Spleen (tissue), 11 donors: Measurements from ENCODE around the gene VGLL3. TPM values are rescaled to one million over a fixed set of nuclear protein-coding genes. Genes with fewer than 3 reads are reported as not detected.

ENCODE experiments used
- DNase-seq: peaks from one replicate; pipeline ENCODE4 v3.0.0-alpha.2; 2020
- H3K27ac ChIP-seq, 8 donors: fragments of 200-600 bp; sonication (generic) in 7 of 8; 1 replicate in 4 of 8; 2 replicates in 4 of 8; pipeline versions ENCODE4 v1.5.0 to v1.8.0; 2016 to 2021; ENCODE audit warnings: inconsistent platforms in 4 of 8, mild to moderate bottlenecking in 4 of 8, moderate library complexity in 1 of 8
- H3K27me3 ChIP-seq, 7 donors: fragments of 200-600 bp; sonication (generic) in 6 of 7; replicated peaks in 1 of 7; 1 replicate in 4 of 7; 2 replicates in 3 of 7; pipeline versions ENCODE4 v1.5.0 to v1.8.0; 2016 to 2021; ENCODE audit warnings: inconsistent platforms in 3 of 7, mild to moderate bottlenecking in 1 of 7
- H3K36me3 ChIP-seq, 6 donors: fragments of 200-600 bp; sonication (generic) in 5 of 6; 1 replicate in 4 of 6; 2 replicates in 2 of 6; pipeline versions ENCODE4 v1.5.0 to v1.8.0; 2016 to 2021; ENCODE audit warnings: inconsistent platforms in 2 of 6
- H3K4me1 ChIP-seq, 6 donors: fragments of 200-600 bp; sonication (generic) in 5 of 6; 1 replicate in 3 of 6; 2 replicates in 3 of 6; pipeline versions ENCODE4 v1.5.0 to v1.8.0; 2016 to 2021; ENCODE audit warnings: inconsistent platforms in 3 of 6
- H3K4me3 ChIP-seq, 8 donors: fragments of 200-600 bp; sonication (generic) in 7 of 8; 1 replicate in 4 of 8; 2 replicates in 4 of 8; pipeline versions ENCODE4 v1.5.0 to v1.8.0; 2016 to 2021; ENCODE audit warnings: inconsistent platforms in 4 of 8, mild to moderate bottlenecking in 4 of 8, moderate library complexity in 2 of 8
- H3K9me3 ChIP-seq, 8 donors: fragments of 200-600 bp; sonication (generic) in 7 of 8; 1 replicate in 4 of 8; 2 replicates in 4 of 8; pipeline versions ENCODE4 v1.5.0 to v1.8.0; 2016 to 2021; ENCODE audit warnings: inconsistent platforms in 4 of 8
- CTCF ChIP-seq, 11 experiments: fragments of 200-600 bp in 7 of 11; fragments of 450-650 bp in 4 of 11; sonication (generic) in 4 of 11; IDR thresholded peaks in 8 of 11; conservative IDR thresholded peaks in 3 of 11; 1 replicate in 7 of 11; 2 replicates in 4 of 11; pipeline versions ENCODE4 v1.4.0 to v1.8.0; 2016 to 2021; ENCODE audit warnings: antibody characterized with exemption in 11 of 11, inconsistent platforms in 4 of 11, mild to moderate bottlenecking in 1 of 11
- POLR2A ChIP-seq, 3 donors: fragments of 450-650 bp; IDR thresholded peaks; one replicate each; pipeline ENCODE4 v1.5.1; 2017; ENCODE audit warnings: antibody characterized with exemption in 3 of 3, mild to moderate bottlenecking in 1 of 3
- POLR2AphosphoS5 ChIP-seq, 3 donors: sonication (generic); formaldehyde crosslinking; IDR thresholded peaks; one replicate each; pipeline ENCODE4 v1.5.1; 2017; ENCODE audit warnings: antibody characterized with exemption in 3 of 3
- WGBS, 5 donors: extraction: QIAGEN DNeasy Blood & Tissue Kit in 3 of 5; methylation state at CpG; one replicate each; pipeline versions ENCODE4 v1.1.5 to v1.1.7; 2013 to 2018; 5-methylcytosine and 5-hydroxymethylcytosine counted together
- intact Hi-C: fragments of 100-400 bp; cut with DNase I; formaldehyde crosslinking; loops from one replicate; pipeline ENCODE4 v1.15.0; 2023; ENCODE audit warnings: low total_unique reads
- polyA plus RNA-seq, 3 donors: library from polyadenylated mRNA; stranded (reverse); fragments of 200-250 nt; gene quantifications; one replicate each; pipeline ENCODE4 v1.2.1, GENCODE V29; 2013
- total RNA-seq, 7 donors: library from RNA; depleted of rRNA in 3 of 7; stranded (reverse); fragments of >200 nt in 3 of 7; fragmentation: NEBNext Ultra II Directional in 4 of 7; extraction: Animal tissue kit (Norgen Biotek cat#: 25700) in 4 of 7; gene quantifications; one replicate each; pipeline versions ENCODE4 v1.1.0 to v1.2.1, GENCODE V29; 2016 to 2021
- donor health status: healthy with polysubstance abuse.
- donor health status: DM: no; HTN: no; CAD: no; lungs with moderate emphysema.
- donor health status: DM: no; HTN: no; CAD: no.
- donor health status: Bipolar disorder and iron deficiency.
- donor health status: healthy.
- donor health status: DM: no; HTN: no; CAD: no.
- donor health status: DM: yes; HTN: yes; CAD: no.

The VGLL3 gene
- total and polyA plus RNA-seq, 10 donors, result 0.26 to 9.9 (median 2.2) TPM

GRCh38 chr3:86942206-86942605 is 48.7 kb downstream of the VGLL3 start:
- DNase-seq, result no peak
- H3K4me3 ChIP-seq, result no peak overlapping the region
- TF ChIP-seq POLR2A (IDR thresholded peaks at IDR 0.05), result no peak
- no peaks in the 10 kb centered on the region for H3K9me3 ChIP-seq
- WGBS, 5 donors, result 84 to 93% (median 89%) methylated on average over 3 of the region's 3 CpGs
- H3K27ac ChIP-seq, result no peak overlapping the region
- intact Hi-C loops, result no loop called here
- H3K27me3 ChIP-seq, result no peaks in the 10 kb centered on the region
- H3K36me3 ChIP-seq, result no peaks in the 10 kb centered on the region
- H3K4me1 ChIP-seq, result no peaks in the 10 kb centered on the region

GRCh38 chr3:86938416-86939105 is 52.4 kb downstream of the VGLL3 start:
- intact Hi-C loops, result no loop called here
- H3K4me3 ChIP-seq, result no peak overlapping the region
- no peaks in the 10 kb centered on the region for H3K9me3 ChIP-seq
- no peaks in the 10 kb centered on the region for H3K27me3 ChIP-seq
- no peaks in the 10 kb centered on the region for H3K36me3 ChIP-seq
- DNase-seq, result no peak
- WGBS, 5 donors, result 69 to 85% (median 73%) methylated on average over 3 of the region's 3 CpGs
- H3K27ac ChIP-seq, result no peak overlapping the region
- no peaks in the 10 kb centered on the region for H3K4me1 ChIP-seq
- no peak for TF ChIP-seq POLR2AphosphoS5 (IDR thresholded peaks at IDR 0.05)
- TF ChIP-seq POLR2A (IDR thresholded peaks at IDR 0.05), result no peak
- no peak for TF ChIP-seq CTCF (IDR thresholded peaks at IDR 0.05 in 8 of 11, conservative IDR thresholded peaks at IDR 0.05 in 3 of 11)

DNA sequence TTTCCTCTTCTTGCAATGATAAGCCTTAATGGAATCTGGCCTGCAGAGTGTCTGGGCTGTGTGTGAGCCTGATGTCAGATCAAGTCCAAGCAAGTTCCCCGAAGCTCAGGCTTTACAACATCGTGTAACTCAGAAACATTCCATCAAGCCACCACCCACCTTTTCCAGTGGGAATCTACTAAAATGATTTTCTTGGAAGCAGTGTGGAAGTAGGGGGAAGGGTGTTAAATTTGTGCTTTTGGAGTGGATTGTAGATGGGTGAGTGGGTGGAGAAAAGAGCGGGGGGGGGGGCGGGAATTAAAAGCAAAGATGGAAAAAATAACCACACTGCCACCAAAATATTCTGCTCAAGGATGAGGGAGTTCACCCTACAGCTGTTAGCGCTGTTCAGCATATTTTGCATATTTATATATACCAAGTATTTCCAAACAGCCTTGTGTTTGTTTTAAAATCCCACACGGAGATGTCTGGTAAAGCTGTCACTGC is 53.6 kb downstream of the VGLL3 start:
- DNase-seq, result no peak
- H3K36me3 ChIP-seq, result no peaks in the 10 kb centered on the region
- TF ChIP-seq POLR2A (IDR thresholded peaks at IDR 0.05) (no peak), POLR2AphosphoS5 (IDR thresholded peaks at IDR 0.05) (no peak), CTCF (IDR thresholded peaks at IDR 0.05 in 8 of 11, conservative IDR thresholded peaks at IDR 0.05 in 3 of 11) (no peak)
- intact Hi-C loops, result no loop called here
- H3K27ac ChIP-seq, result peak overlapping the region in 1 of 8 donors; percentile 12
- H3K4me3 ChIP-seq, result no peak overlapping the region
- no peaks in the 10 kb centered on the region for H3K9me3 ChIP-seq
- no peaks in the 10 kb centered on the region for H3K27me3 ChIP-seq
- H3K4me1 ChIP-seq, result no peaks in the 10 kb centered on the region
- WGBS, 5 donors, result 70 to 84% (median 78%) methylated on average over 6 of the region's 6 CpGs

DNA sequence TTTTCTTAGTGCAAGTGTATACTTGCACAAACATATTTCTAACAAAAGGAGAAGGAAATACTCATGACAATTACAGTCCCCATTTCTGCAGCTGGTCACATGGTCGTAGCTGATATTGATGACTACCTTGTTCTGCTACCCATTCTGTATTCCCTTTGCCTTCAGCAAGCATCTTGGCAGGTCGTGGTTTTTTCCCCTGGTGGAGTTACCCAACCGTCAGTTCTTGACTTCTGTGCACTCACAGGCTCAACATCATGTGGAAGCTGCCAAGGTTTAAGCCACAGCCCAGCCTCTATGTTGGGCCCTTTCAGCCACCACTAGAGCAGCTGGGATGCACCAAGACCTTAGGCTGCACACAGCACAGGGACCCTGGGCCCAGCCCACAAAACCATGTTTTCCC is 56.1 kb downstream of the VGLL3 start:
- no peak for TF ChIP-seq POLR2A (IDR thresholded peaks at IDR 0.05)
- no peak for TF ChIP-seq POLR2AphosphoS5 (IDR thresholded peaks at IDR 0.05)
- TF ChIP-seq CTCF (IDR thresholded peaks at IDR 0.05 in 8 of 11, conservative IDR thresholded peaks at IDR 0.05 in 3 of 11), result no peak
- Histone ChIP-seq H3K9me3 (no peaks in the 10 kb centered on the region), H3K36me3 (no peaks in the 10 kb centered on the region), H3K4me1 (no peaks in the 10 kb centered on the region), H3K27ac (no peak overlapping the region), H3K27me3 (no peaks in the 10 kb centered on the region), H3K4me3 (no peak overlapping the region)
- DNase-seq, result no peak
- intact Hi-C loops, result no loop called here
- 26 to 45% (median 44%) methylated on average over 3 of the region's 3 CpGs for WGBS, 5 donors
